GM23338 (cell line): ENCODE results near the gene ZYX. TPM values are rescaled to one million over a fixed set of nuclear protein-coding genes. Genes with fewer than 3 reads are reported as not detected.
A peak's percentile ranks its signal among the peaks of the same experiment; 100 is the strongest.

Experiments used
- ATAC-seq: fragments of 200-7000 bp; cut with Tn5 transposase; 3 replicates; pipeline ENCODE4 v1.9.1; 2020
- DNase-seq: peaks from one replicate; pipeline ENCODE4 v3.0.0-alpha.2; 2015; ENCODE audit warnings: low spot score
- H2AFZ ChIP-seq: fragments of 200-600 bp; sonication (generic); 2 replicates; pipeline ENCODE4 v1.8.0; 2016; ENCODE audit warnings: antibody characterized with exemption, mild to moderate bottlenecking, moderate library complexity
- H3F3A ChIP-seq: fragments of 200-600 bp; sonication (generic); replicated peaks from 2 replicates; pipeline ENCODE4 v1.8.0; 2017; ENCODE audit warnings: antibody characterized with exemption, mixed run types, low read depth
- H3K27ac ChIP-seq: fragments of 200-600 bp; sonication (generic); 2 replicates; pipeline ENCODE4 v1.6.1; 2016; ENCODE audit warnings: low read depth
- H3K27me3 ChIP-seq: fragments of 200-600 bp; sonication (generic); 2 replicates; pipeline ENCODE4 v1.8.0; 2016; ENCODE audit warnings: mild to moderate bottlenecking, mixed run types, moderate library complexity; ENCODE audit not compliant: insufficient read depth
- H3K36me3 ChIP-seq: fragments of 200-600 bp; sonication (generic); 2 replicates; pipeline ENCODE4 v1.8.0; 2016; ENCODE audit warnings: mild to moderate bottlenecking; ENCODE audit not compliant: insufficient read depth
- H3K4me1 ChIP-seq: fragments of 200-600 bp; sonication (generic); 2 replicates; pipeline ENCODE4 v1.8.0; 2016; ENCODE audit warnings: mild to moderate bottlenecking, moderate library complexity; ENCODE audit not compliant: insufficient read depth
- H3K4me2 ChIP-seq: fragments of 200-600 bp; sonication (generic); 2 replicates; pipeline ENCODE4 v1.7.1; 2017; ENCODE audit warnings: mixed run types
- H3K4me3 ChIP-seq: fragments of 200-600 bp; sonication (generic); 2 replicates; pipeline ENCODE4 v1.6.1; 2016; ENCODE audit warnings: mixed run types
- H3K79me2 ChIP-seq: fragments of 200-600 bp; sonication (generic); replicated peaks from 2 replicates; pipeline ENCODE4 v1.8.0; 2017; ENCODE audit warnings: mild to moderate bottlenecking; ENCODE audit not compliant: insufficient read depth
- H3K9me2 ChIP-seq: fragments of 200-600 bp; sonication (generic); 2 replicates; pipeline ENCODE4 v1.8.0; 2017; ENCODE audit not compliant: insufficient read depth
- H4K20me1 ChIP-seq: fragments of 200-600 bp; sonication (generic); replicated peaks from 2 replicates; pipeline ENCODE4 v1.8.0; 2017; ENCODE audit warnings: mild to moderate bottlenecking; ENCODE audit not compliant: insufficient read depth
- H3K27ac Mint-ChIP-seq: 2 replicates; pipeline ENCODE4 v1.8.0; 2020; ENCODE audit warnings: inconsistent platforms, mild to moderate bottlenecking, moderate library complexity, mixed read lengths
- H3K27me3 Mint-ChIP-seq: 3 replicates; pipeline ENCODE4 v1.8.0; 2022; ENCODE audit warnings: low read depth, mild to moderate bottlenecking, moderate library complexity, mixed read lengths, inconsistent platforms; ENCODE audit not compliant: insufficient read depth, poor library complexity
- H3K36me3 Mint-ChIP-seq: 3 replicates; pipeline ENCODE4 v1.8.0; 2021; ENCODE audit warnings: low read depth, mild to moderate bottlenecking, inconsistent platforms, moderate library complexity, mixed read lengths
- H3K4me1 Mint-ChIP-seq: 3 replicates; pipeline ENCODE4 v1.8.0; 2020; ENCODE audit warnings: mild to moderate bottlenecking, inconsistent platforms, mixed read lengths
- H3K4me3 Mint-ChIP-seq: 3 replicates; pipeline ENCODE4 v1.8.0; 2021; ENCODE audit warnings: moderate library complexity, mild to moderate bottlenecking, inconsistent platforms, mixed read lengths
- H3K9me3 Mint-ChIP-seq: 3 replicates; pipeline ENCODE4 v1.8.0; 2020; ENCODE audit warnings: moderate library complexity, mild to moderate bottlenecking, inconsistent platforms, mixed read lengths
- CTCF ChIP-seq, 2 experiments: fragments of 200-600 bp in 1 of 2; sonication (generic) in 1 of 2; conservative IDR thresholded peaks; 2 replicates each; pipeline versions ENCODE4 v1.5.1 to v1.6.1; 2016 to 2017; ENCODE audit warnings: antibody characterized with exemption in 2 of 2, low read depth in 2 of 2, mild to moderate bottlenecking in 2 of 2, moderate library complexity in 1 of 2
- ETS1 ChIP-seq: IDR thresholded peaks from 2 replicates; pipeline ENCODE4 v1.6.1; 2016; ENCODE audit warnings: antibody characterized with exemption
- EZH2phosphoT487 ChIP-seq: fragments of 200-600 bp; sonication (generic); IDR thresholded peaks from one replicate; pipeline ENCODE4 v1.8.1; 2018; ENCODE audit warnings: antibody characterized with exemption; ENCODE audit not compliant: unreplicated experiment
- STAT1 ChIP-seq: IDR thresholded peaks from one replicate; pipeline ENCODE4 v1.6.1; 2016; ENCODE audit warnings: antibody characterized with exemption; ENCODE audit not compliant: unreplicated experiment
- ZNF114 ChIP-seq: fragments of 250-450 bp; sonication (Bioruptor Pico); IDR thresholded peaks from 2 replicates; pipeline ENCODE4 v1.5.0; 2020; ENCODE audit warnings: mild to moderate bottlenecking, moderate library complexity
- ZNF331 ChIP-seq: fragments of 250-450 bp; sonication (Bioruptor Pico); IDR thresholded peaks from 2 replicates; pipeline ENCODE4 v1.5.0; 2020; ENCODE audit warnings: low read depth, mild to moderate bottlenecking, moderate library complexity
- ZNF462 ChIP-seq: fragments of 250-450 bp; sonication (Bioruptor Pico); IDR thresholded peaks from 2 replicates; pipeline ENCODE4 v1.5.0; 2020; ENCODE audit warnings: mild to moderate bottlenecking, moderate library complexity
- polyA plus RNA-seq: library from polyadenylated mRNA; unstranded; fragments of >200 nt; fragmentation: Nextera tagmentation; extraction: Ambion mirVana; gene quantifications from 2 replicates; pipeline ENCODE4 v1.2.1, GENCODE V29; 2016
- total RNA-seq: library from RNA; depleted of rRNA; stranded (reverse); fragments of >200 nt; shearing (Covaris generic); gene quantifications from 2 replicates; pipeline ENCODE4 v1.2.3, GENCODE V29; 2014

ZYX gene
- total and polyA plus RNA-seq, 2 experiments from 2014 or later = 111 to 141 TPM

- Histone ChIP-seq H3K9me2 (0 out of 2 replicates have a peak, but pooled peaks cover 3% of the 10 kb centered on the region), H3K4me1 (peaks cover 51% of the 10 kb centered on the region), H3K79me2 (peaks cover 3% of the 10 kb centered on the region; the same call in 1 of the 2 replicates), H2AFZ (no peak overlapping the region), H3F3A (0 out of 2 replicates have a peak, but pooled peaks cover 3% of the 10 kb centered on the region), H3K4me2 (no peak overlapping the region), H3K27me3 (no peaks in the 10 kb centered on the region), H3K36me3 (0 out of 2 replicates have a peak, but pooled peaks cover 9% of the 10 kb centered on the region), H3K4me3 (no peak overlapping the region), H4K20me1 (no peaks in the 10 kb centered on the region), H3K27ac (no peak overlapping the region)
- no peak overlapping the region for H3K27ac Mint-ChIP-seq
- peak; percentile 75 for DNase-seq
- H3K36me3 Mint-ChIP-seq = peaks cover 32% of the 10 kb centered on the region
- 0 out of 3 replicates have a peak, but pooled peaks have one; percentile 14 for ATAC-seq
- H3K4me1 Mint-ChIP-seq = peaks cover 63% of the 10 kb centered on the region
- H3K4me3 Mint-ChIP-seq = no peak overlapping the region
- TF ChIP-seq ZNF331 (no peak), CTCF (conservative IDR thresholded peaks at IDR 0.05; ENCODE audit: low read depth in 2 of 2) (peak; percentile 72 to 88), ZNF114 (CRISPR knock-in tag) (no peak), ETS1 (no peak), ZNF462 (no peak), EZH2phosphoT487 (no peak), STAT1 (no peak)
- H3K27me3 Mint-ChIP-seq = peaks cover 12% of the 10 kb centered on the region
- H3K9me3 Mint-ChIP-seq = peaks cover 21% of the 10 kb centered on the region
These were observed 35.5 kb downstream of the ZYX start for GRCh38 chr7:143416565-143417149.
